WI38 (cell line): ENCODE measurements around the gene PLAC1.
A peak's percentile ranks its signal among the peaks of the same experiment; 100 is the strongest.

ENCODE experiments used
- H3K4me3 ChIP-seq: 2 replicates; pipeline ENCODE4 v1.5.1; 2011; ENCODE audit warnings: low read depth, mild to moderate bottlenecking, control low read depth, low read length
- TF ChIP-seq, protein P1 (sequence below): IDR thresholded peaks from 2 replicates; pipeline ENCODE4 v1.5.1; 2012; ENCODE audit warnings: low read depth, mild to moderate bottlenecking, control low read depth, low read length

PLAC1 gene

DNA sequence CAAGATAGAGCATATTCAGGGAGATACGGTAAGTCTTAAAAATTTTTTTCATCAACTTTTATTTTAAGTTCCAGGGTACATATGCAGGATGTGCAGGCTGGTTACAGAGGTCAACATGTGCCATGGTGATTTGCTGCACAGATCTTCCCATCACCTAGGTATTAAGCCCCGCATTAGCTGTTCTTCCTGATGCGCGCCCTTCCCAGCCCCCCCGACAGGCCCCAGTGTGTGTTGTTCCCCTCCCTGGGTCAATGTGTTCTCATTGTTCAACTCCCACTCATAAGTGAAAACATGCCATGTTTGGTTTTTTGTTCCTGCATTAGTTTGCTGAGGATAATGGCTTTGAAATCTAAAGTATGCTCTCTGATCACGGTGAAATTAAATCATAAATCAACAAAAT is 134.1 kb downstream of the PLAC1 start:
- TF ChIP-seq, protein P1, sequence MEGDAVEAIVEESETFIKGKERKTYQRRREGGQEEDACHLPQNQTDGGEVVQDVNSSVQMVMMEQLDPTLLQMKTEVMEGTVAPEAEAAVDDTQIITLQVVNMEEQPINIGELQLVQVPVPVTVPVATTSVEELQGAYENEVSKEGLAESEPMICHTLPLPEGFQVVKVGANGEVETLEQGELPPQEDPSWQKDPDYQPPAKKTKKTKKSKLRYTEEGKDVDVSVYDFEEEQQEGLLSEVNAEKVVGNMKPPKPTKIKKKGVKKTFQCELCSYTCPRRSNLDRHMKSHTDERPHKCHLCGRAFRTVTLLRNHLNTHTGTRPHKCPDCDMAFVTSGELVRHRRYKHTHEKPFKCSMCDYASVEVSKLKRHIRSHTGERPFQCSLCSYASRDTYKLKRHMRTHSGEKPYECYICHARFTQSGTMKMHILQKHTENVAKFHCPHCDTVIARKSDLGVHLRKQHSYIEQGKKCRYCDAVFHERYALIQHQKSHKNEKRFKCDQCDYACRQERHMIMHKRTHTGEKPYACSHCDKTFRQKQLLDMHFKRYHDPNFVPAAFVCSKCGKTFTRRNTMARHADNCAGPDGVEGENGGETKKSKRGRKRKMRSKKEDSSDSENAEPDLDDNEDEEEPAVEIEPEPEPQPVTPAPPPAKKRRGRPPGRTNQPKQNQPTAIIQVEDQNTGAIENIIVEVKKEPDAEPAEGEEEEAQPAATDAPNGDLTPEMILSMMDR = no peak
- no peak overlapping the region for H3K4me3 ChIP-seq

DNA sequence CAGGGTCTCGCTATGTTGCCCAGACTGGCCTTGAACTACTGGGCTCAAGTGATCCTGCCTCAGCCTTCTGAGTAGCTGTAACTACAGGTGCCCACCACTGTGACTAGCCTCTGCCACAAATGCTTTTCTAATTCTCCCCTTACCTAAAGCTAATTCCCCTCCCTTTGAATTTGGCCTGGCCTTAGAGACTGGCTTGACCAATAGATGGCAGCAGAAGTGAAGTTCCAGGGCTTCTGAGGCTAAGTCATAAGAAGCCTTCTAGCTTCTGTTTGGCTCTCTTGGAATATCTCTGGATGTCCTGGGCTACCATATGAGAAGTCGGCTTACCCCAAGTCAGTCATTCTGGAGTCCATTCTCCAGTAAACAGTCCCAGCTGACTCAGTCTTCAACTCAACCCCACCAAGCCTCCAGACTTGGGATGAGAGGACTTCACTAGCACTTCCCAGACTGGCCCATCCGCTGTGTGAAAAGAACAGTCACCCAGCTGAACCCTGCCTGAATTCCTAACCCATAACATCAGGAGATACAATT is 137.3 kb downstream of the PLAC1 start:
- TF ChIP-seq, protein P1 = peak; percentile 54
- no peak overlapping the region for H3K4me3 ChIP-seq
